GM19193 (cell line): ENCODE data around the gene PAPOLA.

Experiments
- POLR2A ChIP-seq: IDR thresholded peaks from 4 replicates; pipeline ENCODE4 v1.6.1; 2011; ENCODE audit not compliant: insufficient read depth, insufficient read length; ENCODE audit errors: extremely low read depth

Gene PAPOLA

DNA sequence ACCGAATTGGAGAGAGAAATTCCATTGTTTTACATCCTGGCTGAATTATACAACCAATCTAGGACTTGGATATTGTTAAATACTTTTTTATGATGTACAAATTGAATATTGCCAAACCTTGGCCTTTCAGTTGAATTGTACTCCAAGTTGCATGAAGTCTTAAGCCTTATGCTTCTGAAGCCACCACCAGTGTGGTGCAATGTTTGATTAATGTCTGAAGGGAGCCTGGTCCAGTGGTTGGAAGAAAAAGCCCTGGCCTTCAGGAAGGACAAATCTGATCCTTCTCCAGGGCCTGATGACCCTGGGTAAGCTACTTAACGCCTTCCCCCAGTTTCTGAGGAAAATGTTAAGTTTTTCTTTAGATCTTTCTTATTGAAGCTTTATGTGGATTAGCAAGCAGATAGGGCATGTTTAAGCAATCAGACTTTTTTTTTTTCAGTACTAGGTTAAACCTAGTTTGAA, 72.0 kb downstream of the PAPOLA start:
- TF ChIP-seq POLR2A, result no peak

DNA sequence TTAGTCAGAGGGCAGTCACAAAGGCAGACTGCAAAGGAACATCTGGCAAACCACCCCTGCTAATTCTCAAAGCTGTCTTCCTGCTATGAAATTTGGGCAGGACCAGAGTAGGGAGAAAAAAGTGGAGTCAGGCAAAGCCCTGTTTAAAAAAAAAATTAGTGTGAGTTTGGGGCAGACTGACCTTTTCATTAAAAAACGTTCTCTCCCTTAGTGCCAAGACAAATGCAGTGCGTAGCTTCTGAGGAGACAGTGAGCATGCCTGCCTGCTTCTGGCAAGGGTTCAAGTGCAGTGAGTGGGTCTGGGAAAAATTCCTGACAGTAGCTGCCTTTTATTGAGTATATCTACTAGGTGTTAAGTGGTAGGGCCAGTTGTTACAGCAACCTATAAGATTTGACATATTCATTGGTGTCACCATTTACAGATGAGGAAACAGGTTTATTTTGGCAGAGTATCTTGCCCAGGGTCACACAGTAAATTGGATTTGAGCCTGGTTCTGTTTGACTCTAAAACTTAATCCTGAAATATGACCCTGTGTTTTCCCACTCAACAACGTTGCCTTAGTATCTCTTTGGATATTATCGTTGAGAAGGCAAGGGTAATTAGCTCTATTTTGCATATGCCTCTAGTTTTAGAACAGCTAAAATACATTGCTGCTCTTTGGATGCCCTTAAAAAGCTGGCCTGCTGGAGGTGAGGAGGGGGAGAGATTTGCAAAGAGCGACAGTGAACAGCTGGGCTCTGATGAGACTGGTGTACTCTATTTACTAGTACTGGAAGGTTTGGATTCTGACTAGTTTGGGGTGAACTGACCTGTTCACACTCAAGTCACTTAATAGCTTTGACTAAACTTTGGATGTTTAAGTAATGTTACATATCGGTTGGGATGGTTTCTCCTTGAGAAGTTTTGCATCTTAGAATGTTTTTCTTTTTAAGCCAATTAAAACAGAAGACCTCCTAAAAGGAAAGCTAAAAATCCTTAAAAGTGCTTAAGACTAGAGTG, 72.8 kb downstream of the PAPOLA start:
- no peak for TF ChIP-seq POLR2A

DNA sequence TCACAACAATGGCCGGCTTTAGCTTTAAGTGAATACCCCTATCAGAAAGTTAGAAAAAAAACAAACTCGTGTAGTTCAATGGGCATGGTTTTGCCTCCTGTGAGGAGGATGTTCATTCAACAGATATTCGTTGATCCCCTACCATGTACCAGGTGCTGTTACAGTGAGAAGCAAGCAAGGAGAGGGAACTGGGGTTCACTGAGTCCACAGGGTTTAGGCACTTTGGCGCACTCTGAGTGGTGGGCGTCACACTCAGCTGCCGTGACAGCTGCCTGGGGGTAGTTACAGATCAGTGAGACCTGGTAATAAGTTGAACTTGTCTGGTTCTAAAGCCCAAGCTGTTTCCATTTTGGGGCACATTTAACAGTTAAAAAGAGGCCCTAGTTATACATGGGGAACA, 74.2 kb downstream of the PAPOLA start:
- no peak for TF ChIP-seq POLR2A

DNA sequence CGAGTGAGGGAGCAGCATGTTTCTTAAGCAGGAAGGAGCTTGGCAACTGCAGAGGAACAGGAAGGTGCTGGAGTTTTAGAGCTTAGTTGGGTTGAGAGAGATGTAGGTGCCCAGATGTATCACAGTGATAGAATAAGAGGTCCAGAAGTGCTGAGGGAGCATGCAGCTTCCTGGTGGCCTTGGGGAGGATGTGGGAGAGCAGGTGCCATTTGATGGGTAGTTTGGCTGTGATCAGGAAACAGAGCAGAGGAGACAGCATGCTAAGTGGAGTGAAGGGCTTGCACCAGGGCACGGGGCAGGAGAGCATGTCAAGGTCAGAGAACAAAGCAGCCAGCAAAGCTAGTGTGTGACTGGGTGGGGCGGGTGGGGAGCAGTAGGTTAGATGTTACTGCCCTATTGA, 74.8 kb downstream of the PAPOLA start:
- no peak for TF ChIP-seq POLR2A

DNA sequence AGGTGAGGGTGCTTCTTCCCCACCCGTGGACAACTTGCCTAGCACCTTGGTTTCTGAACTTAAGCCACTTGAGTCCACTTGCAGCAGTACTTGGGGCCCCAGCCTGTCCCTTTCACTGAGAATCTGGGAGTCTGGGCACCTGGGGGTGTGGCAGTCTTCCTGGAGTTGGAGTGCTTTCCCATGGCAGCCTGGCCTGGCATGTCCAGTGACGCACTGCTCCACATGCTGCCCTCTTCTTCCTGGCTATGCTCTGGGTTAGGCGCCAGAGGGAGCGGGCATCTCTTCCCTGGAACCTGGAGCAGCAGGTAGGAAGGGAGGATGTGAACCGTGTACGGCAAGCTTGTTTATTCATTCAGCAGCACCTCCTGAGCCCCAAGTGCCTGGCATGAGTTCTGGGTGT, 76.4 kb downstream of the PAPOLA start:
- TF ChIP-seq POLR2A, result no peak

DNA sequence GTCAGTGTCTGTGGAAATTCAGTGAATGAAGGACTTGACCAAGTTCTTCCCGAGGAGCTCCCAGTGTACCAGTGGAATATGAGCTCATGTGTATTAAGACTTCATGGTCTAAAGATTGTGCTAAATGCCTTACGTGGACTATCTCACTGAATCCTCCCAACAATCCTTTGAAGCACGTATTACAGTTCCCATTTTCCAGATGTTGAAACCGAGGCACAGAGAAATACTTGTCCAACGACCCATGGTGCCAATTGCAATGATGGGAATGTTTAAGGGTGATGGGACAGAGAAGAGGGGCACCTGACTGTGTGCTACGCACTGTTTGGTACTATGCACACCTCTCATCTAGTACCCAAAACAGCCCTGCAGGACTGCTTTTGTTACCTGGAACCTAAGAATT, 77.2 kb downstream of the PAPOLA start:
- no peak for TF ChIP-seq POLR2A

DNA sequence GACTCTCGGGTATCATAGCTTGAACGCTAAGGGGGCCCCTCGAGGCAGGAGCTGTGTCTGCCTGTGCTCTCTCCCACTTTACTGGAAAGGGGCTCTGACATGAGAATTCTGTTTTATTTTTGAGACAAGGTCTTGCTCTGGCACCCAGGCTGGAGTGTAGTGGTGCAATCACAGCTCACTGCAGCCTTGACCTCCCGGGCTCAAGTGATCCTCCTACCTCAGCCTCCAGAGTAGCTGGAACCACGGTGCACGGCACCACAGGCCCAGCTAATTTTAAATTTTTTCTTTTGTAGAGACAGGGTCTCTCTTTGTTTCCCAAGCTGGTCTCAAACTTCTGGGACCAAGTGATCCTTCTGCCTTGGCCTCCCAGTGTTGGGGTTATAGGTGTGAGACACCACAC, 77.7 kb downstream of the PAPOLA start:
- no peak for TF ChIP-seq POLR2A

DNA sequence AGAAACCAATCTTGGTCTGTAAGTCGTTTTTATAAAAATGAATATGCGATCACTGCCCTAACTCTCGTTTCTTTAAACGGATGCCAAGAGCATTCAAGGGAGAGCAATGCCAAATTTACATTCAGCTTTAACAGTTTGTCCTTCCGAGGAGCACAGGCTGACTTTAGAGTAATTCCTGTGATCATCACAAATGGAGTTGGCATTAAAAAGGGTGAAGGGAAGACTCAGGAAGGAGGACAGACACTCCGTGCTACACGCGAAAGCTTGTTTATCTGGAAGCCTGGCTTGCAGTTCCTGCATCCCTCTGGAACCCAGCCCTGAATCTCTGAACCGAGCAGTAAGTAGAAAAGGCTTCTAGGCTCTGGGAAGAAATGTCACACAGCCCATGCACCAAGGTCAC, 78.4 kb downstream of the PAPOLA start:
- TF ChIP-seq POLR2A, result no peak

DNA sequence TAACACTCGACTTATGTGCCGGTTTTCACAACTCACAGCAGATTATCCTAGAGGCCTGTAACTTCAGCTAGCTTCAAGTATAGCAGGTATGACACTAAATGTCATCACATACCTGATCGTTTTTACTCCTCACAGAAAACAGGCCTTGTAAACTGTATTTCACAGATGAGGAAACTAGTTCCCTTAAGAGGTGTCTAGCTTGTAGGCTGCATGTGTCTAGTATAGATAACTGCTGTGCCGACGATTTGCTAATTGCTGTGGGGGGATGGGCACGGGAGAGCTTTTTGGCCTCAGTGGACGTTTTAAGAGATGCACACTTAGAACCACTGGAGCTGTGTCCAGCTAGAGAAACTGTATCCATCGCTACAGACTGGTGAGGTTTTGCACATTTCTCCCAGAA, 78.8 kb downstream of the PAPOLA start:
- TF ChIP-seq POLR2A, result no peak

DNA sequence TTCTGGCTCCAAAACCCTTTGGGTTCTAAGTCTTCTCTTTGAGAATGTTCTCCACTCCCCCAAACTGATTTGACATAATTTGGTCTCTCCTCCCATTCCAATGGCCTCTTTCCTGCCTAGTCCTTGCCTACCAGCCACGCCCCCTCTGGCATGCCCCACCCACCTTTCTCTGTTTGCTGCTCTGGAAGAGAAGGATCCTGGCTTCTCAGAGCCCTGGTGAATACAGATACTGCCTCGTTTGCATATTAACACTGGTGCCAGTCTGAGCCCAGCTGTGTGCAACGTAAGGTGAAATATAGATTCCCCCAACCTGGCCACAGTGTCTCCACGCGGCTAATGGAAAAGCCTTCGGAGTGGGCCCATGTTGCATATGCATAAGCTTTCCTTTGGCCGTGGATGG, 79.7 kb downstream of the PAPOLA start:
- TF ChIP-seq POLR2A, result no peak

DNA sequence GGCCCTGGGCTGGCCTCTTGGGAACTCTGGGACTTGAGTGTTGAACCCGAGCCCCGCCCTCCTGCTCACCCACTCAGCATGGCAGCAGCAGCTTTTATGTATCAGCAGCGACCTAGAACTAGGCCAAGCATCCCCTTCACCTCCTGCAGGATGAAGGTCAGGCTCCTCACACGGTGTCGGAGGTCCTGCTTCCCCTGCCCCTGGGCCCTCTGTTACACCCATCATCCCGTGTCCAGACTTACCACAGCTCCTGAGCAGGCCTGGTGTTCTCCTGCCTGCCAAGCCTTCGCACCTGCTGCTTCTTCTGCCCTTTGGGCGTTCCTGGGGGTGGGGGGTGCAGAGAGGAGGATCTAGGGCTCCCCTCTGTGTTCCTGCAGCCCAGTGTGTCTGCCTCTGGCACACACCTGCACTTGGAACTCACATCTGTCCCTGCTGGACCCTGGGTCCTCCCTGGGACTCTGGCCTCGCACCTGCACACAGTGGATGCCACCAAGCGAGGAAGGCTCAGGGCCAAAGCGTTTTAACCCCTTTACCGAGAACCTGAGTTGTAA, 80.3 kb downstream of the PAPOLA start:
- no peak for TF ChIP-seq POLR2A

DNA sequence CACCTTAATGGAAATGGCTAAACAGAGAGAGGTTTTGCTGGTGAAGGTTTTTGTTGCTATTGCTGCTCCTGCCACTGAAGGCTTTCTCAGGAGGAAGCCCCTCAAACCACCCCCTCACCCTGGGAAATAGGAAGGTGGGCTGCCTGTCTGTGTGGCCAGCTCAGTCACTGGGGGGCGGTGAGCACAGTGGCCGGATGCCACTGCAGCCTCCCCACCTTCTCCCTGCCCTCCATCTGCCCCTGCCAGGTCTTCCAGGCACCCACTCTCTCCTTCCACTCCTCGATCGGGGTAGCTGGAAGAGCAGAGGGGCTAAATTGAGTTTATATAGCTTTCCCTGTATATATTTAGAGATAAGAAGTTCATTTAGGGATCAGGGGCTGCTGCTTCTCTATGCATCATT, 80.8 kb downstream of the PAPOLA start:
- no peak for TF ChIP-seq POLR2A

DNA sequence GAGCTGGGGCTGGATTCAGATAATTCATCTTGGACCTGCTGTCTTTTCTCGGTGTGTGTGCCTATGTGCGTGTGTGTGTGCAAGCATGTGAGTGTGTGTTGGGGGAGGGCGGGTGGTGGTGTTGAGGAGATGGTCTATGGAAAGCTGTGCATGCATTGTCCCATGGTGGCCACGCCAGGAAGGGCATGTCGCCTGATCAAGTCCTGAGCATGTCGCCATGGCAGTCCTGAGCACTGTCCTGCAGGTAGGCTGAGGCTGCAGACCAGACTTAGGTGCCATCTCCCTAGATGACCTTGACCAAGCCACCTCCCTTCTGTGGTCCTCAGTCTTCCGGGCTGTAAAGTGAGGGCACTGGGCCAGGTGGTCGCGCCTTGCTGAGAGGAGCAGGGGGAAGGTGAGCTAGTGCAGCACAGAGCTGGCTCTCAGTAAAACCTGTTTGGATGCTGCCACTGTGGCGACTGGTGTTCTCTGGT, 81.4 kb downstream of the PAPOLA start:
- no peak for TF ChIP-seq POLR2A

DNA sequence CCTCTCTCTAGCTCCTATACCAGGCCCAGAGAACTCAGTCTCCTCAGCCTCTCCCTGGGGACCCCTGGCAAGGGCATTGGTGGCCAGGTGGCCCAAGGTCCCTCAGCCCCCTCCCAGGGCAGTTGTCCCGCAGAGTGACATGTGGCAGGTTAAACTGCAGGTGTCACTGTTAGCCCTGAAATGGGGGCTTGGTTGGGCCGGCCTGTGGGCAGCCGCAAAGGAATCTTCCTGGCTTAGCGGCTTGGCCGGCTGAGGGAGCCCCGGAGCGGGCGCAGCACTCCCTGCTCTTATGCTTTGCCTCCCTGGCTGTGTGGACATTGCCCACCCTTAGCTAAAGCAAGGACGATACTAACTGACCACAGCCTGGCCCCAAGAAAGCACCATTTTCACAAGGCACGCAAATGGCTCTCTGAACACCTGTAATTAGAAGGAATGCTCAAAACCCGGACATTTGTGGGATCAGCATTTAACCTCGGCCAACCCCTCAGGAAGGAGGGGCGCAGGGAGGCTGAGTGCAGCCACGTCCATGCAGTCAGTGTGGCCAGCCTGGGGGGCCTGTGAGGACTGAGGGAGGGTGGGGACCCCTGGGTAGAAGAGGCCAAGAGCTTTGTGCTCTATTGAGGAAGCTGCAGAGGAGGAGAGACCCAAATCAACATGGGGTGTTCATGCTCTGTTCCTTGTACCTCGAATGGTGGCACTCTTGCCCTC, 82.2 kb downstream of the PAPOLA start:
- no peak for TF ChIP-seq POLR2A

DNA sequence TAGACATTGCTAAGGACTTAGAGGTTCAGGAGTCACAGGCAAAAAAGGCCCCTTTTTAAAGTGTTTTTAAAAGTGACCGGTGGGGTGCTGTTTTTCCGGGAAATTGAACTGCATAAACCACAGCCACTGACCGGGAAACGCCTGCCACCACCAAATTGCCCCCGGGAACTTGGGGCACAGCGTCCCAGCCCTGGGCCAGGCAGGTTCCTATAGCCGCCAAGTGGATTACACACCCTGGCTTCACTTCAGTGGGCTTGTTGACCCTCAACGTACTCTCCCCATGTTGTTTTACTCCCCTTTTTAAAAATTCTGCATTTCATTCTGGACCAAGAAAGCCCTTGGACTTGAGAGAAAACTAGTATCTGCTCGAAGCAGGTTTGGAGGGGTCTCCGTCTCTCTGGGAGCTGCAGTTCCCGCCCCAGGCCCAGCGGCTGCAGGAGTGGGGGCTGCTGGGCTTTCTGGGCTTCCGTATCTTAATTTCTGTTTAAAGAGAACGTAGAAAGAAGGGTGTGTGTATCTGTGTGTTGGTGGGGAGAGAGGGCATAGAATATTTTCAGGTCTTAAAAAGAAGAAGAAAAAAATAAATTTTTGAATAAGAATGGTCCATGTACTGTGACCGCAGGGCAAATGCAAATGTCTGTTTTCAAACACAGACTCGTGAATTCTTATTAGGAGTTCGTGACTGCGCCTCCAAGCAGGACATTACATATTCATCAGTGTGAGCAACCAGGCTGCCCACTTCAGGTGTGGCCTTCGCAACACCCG, 82.9 kb downstream of the PAPOLA start:
- TF ChIP-seq POLR2A, result no peak
